Loucy (cell line): ENCODE measurements around the gene CDKN1A.

ENCODE experiments used
- H2AFZ ChIP-seq: fragments of 200-600 bp; sonication (generic); 2 replicates; pipeline ENCODE4 v1.6.0; 2016; ENCODE audit warnings: antibody characterized with exemption, mild to moderate bottlenecking, low read length, moderate library complexity
- H3F3A ChIP-seq: fragments of 200-600 bp; 2 replicates; pipeline ENCODE4 v1.6.0; 2016; ENCODE audit warnings: antibody characterized with exemption, low read depth, mild to moderate bottlenecking
- H3K27me3 ChIP-seq: fragments of 200-600 bp; sonication (generic); 2 replicates; pipeline ENCODE4 v1.6.1; 2014; ENCODE audit warnings: low read length, mild to moderate bottlenecking; ENCODE audit not compliant: insufficient read depth, poor library complexity, severe bottlenecking
- H3K36me3 ChIP-seq: fragments of 200-600 bp; sonication (generic); 2 replicates; pipeline ENCODE4 v1.6.1; 2016; ENCODE audit warnings: low read length; ENCODE audit not compliant: insufficient read depth
- H3K4me1 ChIP-seq: fragments of 200-600 bp; sonication (generic); 2 replicates; pipeline ENCODE4 v1.5.1; 2014; ENCODE audit warnings: low read length, mild to moderate bottlenecking; ENCODE audit not compliant: insufficient read depth, poor library complexity, severe bottlenecking
- H3K4me2 ChIP-seq: fragments of 200-600 bp; sonication (generic); 2 replicates; pipeline ENCODE4 v1.6.0; 2014; ENCODE audit warnings: antibody characterized with exemption, low read length, low read depth, mild to moderate bottlenecking; ENCODE audit not compliant: poor library complexity, severe bottlenecking
- H3K4me3 ChIP-seq: fragments of 200-600 bp; sonication (generic); 2 replicates; pipeline ENCODE4 v1.5.1; 2014; ENCODE audit warnings: low read length, mild to moderate bottlenecking, mixed read lengths; ENCODE audit not compliant: poor library complexity, severe bottlenecking
- H3K79me2 ChIP-seq: fragments of 200-600 bp; sonication (generic); 2 replicates; pipeline ENCODE4 v1.6.1; 2014; ENCODE audit warnings: low read length; ENCODE audit not compliant: insufficient read depth
- H3K9ac ChIP-seq: fragments of 200-600 bp; sonication (generic); 2 replicates; pipeline ENCODE4 v1.6.0; 2014; ENCODE audit warnings: mild to moderate bottlenecking, low read depth, low read length, moderate library complexity; ENCODE audit not compliant: poor library complexity, severe bottlenecking
- H3K9me2 ChIP-seq: fragments of 200-600 bp; sonication (generic); replicated peaks from 2 replicates; pipeline ENCODE4 v1.6.1; 2016; ENCODE audit warnings: low read depth, low read length, mixed read lengths
- H3K9me3 ChIP-seq: fragments of 200-600 bp; sonication (generic); 2 replicates; pipeline ENCODE4 v1.6.1; 2014; ENCODE audit warnings: mild to moderate bottlenecking, antibody characterized with exemption, low read length, low read depth; ENCODE audit not compliant: insufficient read depth
- H4K20me1 ChIP-seq: fragments of 200-600 bp; sonication (generic); 2 replicates; pipeline ENCODE4 v1.6.0; 2014; ENCODE audit warnings: antibody characterized with exemption, low read length, mild to moderate bottlenecking; ENCODE audit not compliant: insufficient read depth, poor library complexity, severe bottlenecking
- CTCF ChIP-seq: fragments of 200-600 bp; sonication (generic); conservative IDR thresholded peaks from 2 replicates; pipeline ENCODE4 v1.5.1; 2014; ENCODE audit warnings: mild to moderate bottlenecking, antibody characterized with exemption, low read length
- EZH2phosphoT487 ChIP-seq: fragments of 200-600 bp; IDR thresholded peaks from 2 replicates; pipeline ENCODE4 v1.6.1; 2018; ENCODE audit warnings: antibody characterized with exemption, mild to moderate bottlenecking, moderate library complexity, borderline replicate concordance

Gene CDKN1A

DNA sequence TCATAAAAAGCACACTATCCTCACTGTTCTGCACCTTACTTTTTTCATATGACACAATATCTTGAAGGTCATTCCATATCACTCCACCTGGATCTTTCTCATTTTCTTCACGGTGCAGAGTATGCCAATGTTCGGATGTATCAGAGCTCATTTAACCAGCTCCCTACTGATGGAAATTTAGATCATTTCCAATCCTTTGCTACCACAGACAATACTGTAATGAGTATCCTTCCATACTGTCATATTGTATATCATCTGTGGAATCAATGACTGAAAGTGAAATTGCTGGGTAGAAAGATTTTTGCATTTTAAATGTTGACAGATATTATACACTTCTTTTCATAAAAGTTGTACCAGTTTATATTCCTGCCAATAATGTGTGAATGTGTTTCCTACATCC lies 16.9 kb downstream of the CDKN1A start:
- H3K36me3 ChIP-seq: no peaks in the 10 kb centered on the region
- H3F3A ChIP-seq: 0 out of 2 replicates have a peak, but pooled peaks cover 3% of the 10 kb centered on the region
- no peak overlapping the region for H3K9ac ChIP-seq
- no peak overlapping the region for H2AFZ ChIP-seq
- TF ChIP-seq EZH2phosphoT487: no peak
- TF ChIP-seq CTCF: no peak
- H4K20me1 ChIP-seq: peaks cover 21% of the 10 kb centered on the region
- H3K9me2 ChIP-seq: no peaks in the 10 kb centered on the region
- peaks cover 28% of the 10 kb centered on the region for H3K79me2 ChIP-seq
- H3K27me3 ChIP-seq: no peaks in the 10 kb centered on the region
- no peaks in the 10 kb centered on the region for H3K9me3 ChIP-seq
- no peak overlapping the region for H3K4me3 ChIP-seq
- no peak overlapping the region for H3K4me2 ChIP-seq
- peaks cover 50% of the 10 kb centered on the region for H3K4me1 ChIP-seq

DNA sequence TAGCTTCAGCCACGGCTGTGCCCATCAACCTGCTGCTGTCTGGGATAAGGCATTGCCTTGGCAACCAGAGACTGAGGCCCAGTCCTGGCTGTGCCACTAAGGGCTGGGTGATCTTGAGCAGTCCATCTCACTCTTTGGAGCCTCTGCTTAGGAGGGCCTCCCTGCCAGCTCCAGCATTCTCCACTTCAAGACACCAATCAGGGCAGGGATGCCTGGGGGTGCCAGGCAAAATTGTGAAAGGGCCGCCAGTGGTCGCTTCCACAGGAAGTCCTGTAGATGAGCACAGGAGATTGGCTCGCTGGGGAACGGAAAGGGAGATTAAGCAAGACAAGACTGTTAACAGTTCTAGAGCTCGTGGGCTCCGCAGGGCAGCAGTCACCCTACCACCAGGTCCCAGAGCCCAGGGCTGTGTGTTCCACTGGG lies 19.0 kb downstream of the CDKN1A start, which contains the start of gene RAB44:
Gene RAB44 (plus strand): TSS at position 346 of the 423 bp plus-strand sequence. CDS start 6,410 bp downstream, outside the sequence.
- no peaks in the 10 kb centered on the region for H3K36me3 ChIP-seq
- H3K27me3 ChIP-seq: no peaks in the 10 kb centered on the region
- peak within 1 kb of the TSS; percentile 98 for H3K9ac ChIP-seq
- no peaks in the 10 kb centered on the region for H3K9me3 ChIP-seq
- H3K4me3 ChIP-seq: peak within 1 kb of the TSS; percentile 95
- H3K4me2 ChIP-seq: peak within 1 kb of the TSS; percentile 91
- peaks cover 59% of the 10 kb centered on the region for H3K4me1 ChIP-seq
- 0 out of 2 replicates have a peak, but pooled peaks cover 3% of the 10 kb centered on the region for H3F3A ChIP-seq
- H3K9me2 ChIP-seq: no peaks in the 10 kb centered on the region
- no peak for TF ChIP-seq CTCF
- TF ChIP-seq EZH2phosphoT487: no peak
- peak within 1 kb of the TSS; percentile 66 for H2AFZ ChIP-seq
- peaks cover 38% of the 10 kb centered on the region for H4K20me1 ChIP-seq
- H3K79me2 ChIP-seq: peaks cover 48% of the 10 kb centered on the region

DNA sequence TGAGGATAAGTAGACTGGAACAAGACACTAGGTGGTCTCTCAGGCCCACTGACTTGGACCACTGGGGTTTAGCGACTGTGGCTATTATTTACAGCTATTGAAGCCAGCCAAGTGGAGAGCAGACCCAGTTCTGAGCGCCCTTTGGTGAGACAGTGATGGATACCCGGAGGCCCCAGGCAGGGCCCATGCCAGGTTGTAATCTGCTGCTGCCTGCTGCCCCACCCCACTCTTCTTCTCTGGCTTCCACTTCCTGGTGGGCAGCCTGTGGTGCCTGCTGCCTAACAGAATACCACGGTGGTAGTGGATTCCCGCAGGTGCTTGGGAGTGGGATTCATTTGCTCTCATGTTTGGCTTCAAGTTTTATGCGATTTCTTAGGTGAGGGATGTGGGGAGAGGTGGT lies 19.7 kb downstream of the CDKN1A start:
- H3K9me3 ChIP-seq: no peaks in the 10 kb centered on the region
- peak overlapping the region; percentile 66; the same call in 1 of the 2 replicates for H2AFZ ChIP-seq
- no peak for TF ChIP-seq CTCF
- no peak for TF ChIP-seq EZH2phosphoT487
- peaks cover 55% of the 10 kb centered on the region for H3K79me2 ChIP-seq
- H3K27me3 ChIP-seq: no peaks in the 10 kb centered on the region
- H3K36me3 ChIP-seq: no peaks in the 10 kb centered on the region
- H3K9me2 ChIP-seq: no peaks in the 10 kb centered on the region
- H3K4me2 ChIP-seq: peak overlapping the region; percentile 91
- peaks cover 54% of the 10 kb centered on the region for H3K4me1 ChIP-seq
- H3K4me3 ChIP-seq: peak overlapping the region; percentile 95
- peaks cover 45% of the 10 kb centered on the region for H4K20me1 ChIP-seq
- H3K9ac ChIP-seq: peak overlapping the region; percentile 98
- 0 out of 2 replicates have a peak, but pooled peaks cover 3% of the 10 kb centered on the region for H3F3A ChIP-seq
